Measurements from ENCODE around the gene CYP46A1.

DNA sequence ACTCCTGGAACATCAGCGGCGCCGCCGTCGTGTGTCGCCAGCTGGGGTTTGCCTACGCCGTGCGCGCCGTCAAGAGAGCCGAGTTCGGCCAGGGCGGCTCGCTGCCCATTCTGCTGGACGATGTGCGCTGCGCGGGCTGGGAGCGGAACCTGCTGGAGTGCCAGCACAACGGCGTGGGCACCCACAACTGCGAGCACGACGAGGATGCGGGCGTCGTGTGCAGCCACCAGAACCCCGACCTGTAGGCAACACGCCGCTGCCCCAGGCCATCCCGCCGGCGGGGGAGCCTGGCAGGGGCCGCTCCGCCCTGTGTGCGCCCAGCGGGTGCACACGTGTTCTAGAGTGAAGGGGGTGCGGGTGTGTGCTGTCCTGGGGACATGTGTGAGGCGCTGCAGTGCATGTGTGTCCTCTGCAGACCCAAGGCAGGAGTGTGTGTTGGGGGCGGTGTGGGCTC, 8.7 kb upstream of the CYP46A1 start:
- TF ChIP-seq, protein P1, sequence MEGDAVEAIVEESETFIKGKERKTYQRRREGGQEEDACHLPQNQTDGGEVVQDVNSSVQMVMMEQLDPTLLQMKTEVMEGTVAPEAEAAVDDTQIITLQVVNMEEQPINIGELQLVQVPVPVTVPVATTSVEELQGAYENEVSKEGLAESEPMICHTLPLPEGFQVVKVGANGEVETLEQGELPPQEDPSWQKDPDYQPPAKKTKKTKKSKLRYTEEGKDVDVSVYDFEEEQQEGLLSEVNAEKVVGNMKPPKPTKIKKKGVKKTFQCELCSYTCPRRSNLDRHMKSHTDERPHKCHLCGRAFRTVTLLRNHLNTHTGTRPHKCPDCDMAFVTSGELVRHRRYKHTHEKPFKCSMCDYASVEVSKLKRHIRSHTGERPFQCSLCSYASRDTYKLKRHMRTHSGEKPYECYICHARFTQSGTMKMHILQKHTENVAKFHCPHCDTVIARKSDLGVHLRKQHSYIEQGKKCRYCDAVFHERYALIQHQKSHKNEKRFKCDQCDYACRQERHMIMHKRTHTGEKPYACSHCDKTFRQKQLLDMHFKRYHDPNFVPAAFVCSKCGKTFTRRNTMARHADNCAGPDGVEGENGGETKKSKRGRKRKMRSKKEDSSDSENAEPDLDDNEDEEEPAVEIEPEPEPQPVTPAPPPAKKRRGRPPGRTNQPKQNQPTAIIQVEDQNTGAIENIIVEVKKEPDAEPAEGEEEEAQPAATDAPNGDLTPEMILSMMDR (conservative IDR thresholded peaks at IDR 0.05): no peak
- no peak for TF ChIP-seq EZH2 (IDR thresholded peaks at IDR 0.05; ENCODE audit: low read depth)
